IPS-20b (cell line): ENCODE measurements around the gene MACROD2.

Experiments
- H3K27ac ChIP-seq: one replicate; pipeline ENCODE4 v1.5.1; 2013; ENCODE audit warnings: low read length
- H3K27me3 ChIP-seq: 2 replicates; pipeline ENCODE4 v1.6.1; 2013; ENCODE audit warnings: mild to moderate bottlenecking, low read length, inconsistent platforms; ENCODE audit not compliant: insufficient read depth
- H3K36me3 ChIP-seq: 2 replicates; pipeline ENCODE4 v1.6.1; 2013; ENCODE audit warnings: low read depth, mild to moderate bottlenecking, inconsistent platforms, low read length, moderate library complexity; ENCODE audit not compliant: insufficient read depth
- H3K4me1 ChIP-seq: 2 replicates; pipeline ENCODE4 v1.6.1; 2013; ENCODE audit warnings: mild to moderate bottlenecking, control low read depth, inconsistent platforms, low read length, moderate library complexity; ENCODE audit not compliant: insufficient read depth
- H3K4me3 ChIP-seq: 2 replicates; pipeline ENCODE4 v1.5.1; 2013; ENCODE audit warnings: mild to moderate bottlenecking, low read length, inconsistent platforms
- H3K9ac ChIP-seq: 2 replicates; pipeline ENCODE4 v1.6.1; 2013; ENCODE audit warnings: low read depth, mild to moderate bottlenecking, inconsistent platforms, low read length, moderate library complexity
- H3K9me3 ChIP-seq: 2 replicates; pipeline ENCODE4 v1.6.1; 2013; ENCODE audit warnings: mild to moderate bottlenecking, low read depth, low read length, inconsistent platforms; ENCODE audit not compliant: insufficient read depth

MACROD2 gene

GRCh38 chr20:15630360-15630759 is 1635.0 kb downstream of the MACROD2 start:
- H3K9me3 ChIP-seq, result no peaks in the 10 kb centered on the region; the same call in 1 of the 2 replicates
- no peaks in the 10 kb centered on the region for H3K36me3 ChIP-seq
- no peak overlapping the region for H3K9ac ChIP-seq
- no peak overlapping the region for H3K4me3 ChIP-seq
- H3K27ac ChIP-seq, result no peak overlapping the region
- H3K4me1 ChIP-seq, result peaks cover 11% of the 10 kb centered on the region; the same call in 1 of the 2 replicates
- no peaks in the 10 kb centered on the region for H3K27me3 ChIP-seq

GRCh38 chr20:15632680-15633079 is 1637.4 kb downstream of the MACROD2 start:
- H3K27me3 ChIP-seq, result no peaks in the 10 kb centered on the region
- no peak overlapping the region for H3K9ac ChIP-seq
- no peak overlapping the region for H3K4me3 ChIP-seq
- H3K4me1 ChIP-seq, result peaks cover 21% of the 10 kb centered on the region
- H3K36me3 ChIP-seq, result no peaks in the 10 kb centered on the region
- no peaks in the 10 kb centered on the region; the same call in 1 of the 2 replicates for H3K9me3 ChIP-seq
- H3K27ac ChIP-seq, result no peak overlapping the region

GRCh38 chr20:15634102-15634501 is 1638.8 kb downstream of the MACROD2 start:
- H3K4me1 ChIP-seq, result peaks cover 25% of the 10 kb centered on the region
- no peak overlapping the region for H3K4me3 ChIP-seq
- no peaks in the 10 kb centered on the region; the same call in 1 of the 2 replicates for H3K9me3 ChIP-seq
- no peak overlapping the region for H3K9ac ChIP-seq
- no peaks in the 10 kb centered on the region for H3K27me3 ChIP-seq
- H3K27ac ChIP-seq, result no peak overlapping the region
- H3K36me3 ChIP-seq, result no peaks in the 10 kb centered on the region

DNA sequence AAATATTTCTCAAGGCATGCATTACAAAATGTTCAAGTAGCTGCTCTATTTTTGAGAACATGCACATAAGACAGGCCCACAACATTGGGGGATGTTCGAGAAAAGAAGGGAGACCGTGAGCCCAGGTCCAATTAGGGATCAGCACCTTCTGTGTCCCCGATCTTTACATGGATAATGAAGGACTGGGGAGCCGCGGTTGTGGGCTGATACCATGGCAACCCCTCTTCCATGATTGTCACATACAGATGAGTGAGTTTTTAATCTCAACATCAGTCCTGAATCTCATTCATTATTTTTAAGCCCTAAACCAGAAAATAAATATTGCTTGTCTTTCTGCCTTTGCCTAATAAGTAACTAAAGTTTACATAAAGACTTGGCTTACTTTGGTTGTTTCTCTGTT is 1642.2 kb downstream of the MACROD2 start:
- H3K27ac ChIP-seq, result no peak overlapping the region
- no peaks in the 10 kb centered on the region; the same call in 1 of the 2 replicates for H3K9me3 ChIP-seq
- no peaks in the 10 kb centered on the region for H3K36me3 ChIP-seq
- H3K9ac ChIP-seq, result no peak overlapping the region; the same call in 1 of the 2 replicates
- H3K27me3 ChIP-seq, result no peaks in the 10 kb centered on the region
- H3K4me1 ChIP-seq, result peaks cover 25% of the 10 kb centered on the region
- H3K4me3 ChIP-seq, result peak overlapping the region; percentile 5; the same call in 1 of the 2 replicates

DNA sequence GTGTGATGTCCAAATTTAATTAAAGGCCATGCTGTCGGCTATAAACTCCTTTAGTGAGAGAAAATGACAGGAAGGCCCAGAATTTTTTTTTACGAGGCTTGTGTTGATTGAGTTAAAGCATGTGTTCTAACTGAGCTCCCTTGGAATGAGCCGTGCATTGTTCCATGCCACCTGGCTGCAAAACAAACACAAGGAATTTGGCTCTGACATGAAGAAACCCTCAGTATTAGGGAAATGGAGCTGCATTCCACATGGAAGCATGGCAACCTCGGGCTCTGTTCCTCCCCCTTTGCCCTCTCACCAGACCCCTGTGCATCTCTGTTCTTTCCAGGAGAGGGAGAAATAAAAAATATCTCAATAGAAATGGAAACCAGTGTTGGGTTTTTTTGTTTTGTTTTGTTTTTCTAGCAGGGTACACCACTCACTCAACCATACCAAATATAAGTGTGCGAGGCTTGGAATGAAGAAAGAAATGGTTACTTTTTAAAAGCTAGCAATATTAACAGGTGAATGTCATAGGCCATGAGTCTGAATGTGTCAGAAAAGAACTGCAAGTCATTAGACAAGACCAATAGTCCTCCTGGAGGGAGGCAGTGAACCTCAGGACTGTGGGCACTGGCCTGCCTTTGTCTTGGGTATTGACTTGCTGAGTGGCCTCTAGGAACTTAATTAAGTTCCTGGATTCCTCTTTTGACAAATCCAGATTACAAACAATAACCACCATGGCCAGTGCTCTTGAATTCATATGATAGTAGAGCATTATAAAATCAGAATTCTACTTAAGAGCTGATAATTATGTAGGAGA is 1642.8 kb downstream of the MACROD2 start:
- Histone ChIP-seq H3K27me3 (no peaks in the 10 kb centered on the region), H3K4me3 (peak overlapping the region; percentile 5; the same call in 1 of the 2 replicates), H3K36me3 (no peaks in the 10 kb centered on the region)

DNA sequence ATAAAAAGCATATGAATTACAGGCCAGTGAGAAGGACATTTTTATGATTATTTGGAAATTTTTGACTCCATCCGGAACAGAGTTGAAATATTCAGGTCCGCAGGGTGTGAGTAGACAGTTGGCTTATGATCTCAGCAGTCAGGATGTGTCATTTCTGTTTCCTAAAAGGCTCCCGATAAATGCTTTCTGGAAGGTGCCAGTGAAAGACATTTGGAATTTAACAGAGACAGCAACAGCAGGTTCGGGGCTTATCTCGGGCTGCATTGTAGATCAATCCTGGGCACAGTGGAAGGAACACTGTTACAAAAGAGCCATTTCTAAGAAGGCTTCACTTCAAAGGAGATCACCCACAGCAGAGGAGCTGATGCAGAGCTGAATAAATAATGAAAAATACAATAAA is 1643.5 kb downstream of the MACROD2 start:
- Histone ChIP-seq H3K4me1 (peaks cover 25% of the 10 kb centered on the region), H3K4me3 (no peak overlapping the region), H3K27ac (no peak overlapping the region), H3K9ac (no peak overlapping the region), H3K27me3 (no peaks in the 10 kb centered on the region), H3K36me3 (no peaks in the 10 kb centered on the region), H3K9me3 (no peaks in the 10 kb centered on the region; the same call in 1 of the 2 replicates)

More for the DNA sequence above, 1642.8 kb downstream of the MACROD2 start:
- peaks cover 25% of the 10 kb centered on the region for H3K4me1 ChIP-seq
- H3K9ac ChIP-seq, result no peak overlapping the region; the same call in 1 of the 2 replicates
- no peaks in the 10 kb centered on the region; the same call in 1 of the 2 replicates for H3K9me3 ChIP-seq
- peak overlapping the region; percentile 59 for H3K27ac ChIP-seq

DNA sequence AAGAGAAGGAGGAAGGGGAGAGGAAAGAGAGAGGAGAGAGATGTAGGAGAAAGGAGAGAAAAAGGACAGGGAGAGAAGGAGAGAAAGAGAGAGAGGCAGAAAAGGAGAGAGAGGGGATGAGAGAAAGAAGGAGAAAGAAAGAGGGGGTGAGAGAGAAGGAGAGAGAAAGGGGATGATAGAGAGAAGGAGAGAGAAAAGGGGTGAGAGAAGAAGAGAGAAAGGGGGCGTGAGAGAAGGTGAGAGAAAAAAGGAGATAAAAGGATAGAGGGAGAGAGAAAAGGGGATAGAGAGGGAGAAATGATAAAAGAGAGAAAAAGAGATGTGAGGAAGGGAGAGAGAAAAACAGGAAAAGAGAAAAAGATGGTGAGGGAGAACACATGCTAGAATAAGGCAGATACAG is 1644.5 kb downstream of the MACROD2 start:
- no peak overlapping the region for H3K4me3 ChIP-seq
- peaks cover 25% of the 10 kb centered on the region for H3K4me1 ChIP-seq
- H3K36me3 ChIP-seq, result no peaks in the 10 kb centered on the region
- H3K9me3 ChIP-seq, result no peaks in the 10 kb centered on the region; the same call in 1 of the 2 replicates
- no peaks in the 10 kb centered on the region for H3K27me3 ChIP-seq
- H3K27ac ChIP-seq, result no peak overlapping the region
- no peak overlapping the region for H3K9ac ChIP-seq

DNA sequence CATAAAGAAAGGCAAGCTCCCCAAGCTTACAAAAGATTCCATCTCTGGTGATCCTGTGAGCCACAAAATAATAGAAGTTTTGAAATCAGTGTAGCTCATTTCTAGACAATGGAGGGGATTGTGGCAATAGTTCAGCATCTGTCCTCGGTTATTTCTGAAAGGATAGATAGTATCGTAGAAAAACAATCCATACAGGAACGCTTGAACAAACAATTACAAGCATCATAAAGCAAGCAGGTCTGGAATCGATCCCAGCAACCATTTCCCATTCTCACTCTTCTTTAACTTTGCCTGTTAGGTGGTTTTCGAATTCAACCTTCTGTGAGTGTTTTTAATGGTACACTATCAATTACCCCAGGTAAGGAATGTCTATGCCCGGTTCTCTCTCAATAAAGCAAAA is 1646.8 kb downstream of the MACROD2 start:
- Histone ChIP-seq H3K9me3 (no peaks in the 10 kb centered on the region), H3K4me3 (no peak overlapping the region), H3K4me1 (peaks cover 20% of the 10 kb centered on the region; the same call in 1 of the 2 replicates), H3K9ac (no peak overlapping the region), H3K27ac (no peak overlapping the region), H3K36me3 (no peaks in the 10 kb centered on the region), H3K27me3 (no peaks in the 10 kb centered on the region)

DNA sequence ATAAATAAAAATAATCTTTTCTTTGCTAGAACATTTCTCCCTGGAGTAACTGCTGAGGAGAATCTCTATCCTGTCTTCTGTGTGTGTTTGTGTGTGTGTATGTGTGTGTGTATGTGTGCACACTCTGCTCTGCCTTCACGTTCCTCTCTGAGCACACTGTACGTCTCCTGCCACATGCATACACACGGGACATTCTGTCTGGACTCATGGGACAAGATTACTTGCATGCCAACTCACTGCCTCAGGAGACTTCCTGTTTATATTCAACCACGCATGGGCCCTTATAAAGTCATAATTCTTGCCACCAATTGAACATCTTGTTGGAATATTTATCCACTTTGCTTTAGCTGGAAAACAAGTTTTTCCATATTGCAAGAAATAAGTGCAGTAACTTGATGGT is 1647.4 kb downstream of the MACROD2 start:
- H3K27me3 ChIP-seq, result no peaks in the 10 kb centered on the region
- H3K36me3 ChIP-seq, result no peaks in the 10 kb centered on the region
- peaks cover 14% of the 10 kb centered on the region; the same call in 1 of the 2 replicates for H3K4me1 ChIP-seq
- no peak overlapping the region for H3K9ac ChIP-seq
- H3K27ac ChIP-seq, result no peak overlapping the region
- no peaks in the 10 kb centered on the region for H3K9me3 ChIP-seq
- H3K4me3 ChIP-seq, result no peak overlapping the region

DNA sequence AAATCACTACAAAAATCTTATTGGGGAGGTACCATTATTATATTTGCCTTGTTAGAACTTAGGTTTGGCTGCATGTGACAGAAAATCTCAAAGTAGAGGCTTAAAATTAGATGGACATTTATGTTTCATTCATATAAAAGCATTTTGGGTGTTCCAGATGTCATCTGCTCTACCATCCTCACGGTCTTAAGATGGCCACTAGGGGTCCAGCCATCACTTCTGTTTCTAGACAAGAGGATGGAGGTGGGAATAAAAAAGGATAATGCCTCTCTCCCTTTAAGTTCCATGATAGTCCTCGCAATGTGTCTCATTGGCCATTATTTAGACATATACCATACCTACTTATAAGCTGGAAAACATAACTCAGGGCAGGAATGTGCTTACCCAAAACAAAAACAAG is 1648.4 kb downstream of the MACROD2 start:
- H3K9ac ChIP-seq, result no peak overlapping the region
- H3K4me1 ChIP-seq, result peaks cover 4% of the 10 kb centered on the region; the same call in 1 of the 2 replicates
- H3K27me3 ChIP-seq, result no peaks in the 10 kb centered on the region
- H3K27ac ChIP-seq, result no peak overlapping the region
- no peaks in the 10 kb centered on the region for H3K9me3 ChIP-seq
- H3K4me3 ChIP-seq, result no peak overlapping the region
- H3K36me3 ChIP-seq, result no peaks in the 10 kb centered on the region

DNA sequence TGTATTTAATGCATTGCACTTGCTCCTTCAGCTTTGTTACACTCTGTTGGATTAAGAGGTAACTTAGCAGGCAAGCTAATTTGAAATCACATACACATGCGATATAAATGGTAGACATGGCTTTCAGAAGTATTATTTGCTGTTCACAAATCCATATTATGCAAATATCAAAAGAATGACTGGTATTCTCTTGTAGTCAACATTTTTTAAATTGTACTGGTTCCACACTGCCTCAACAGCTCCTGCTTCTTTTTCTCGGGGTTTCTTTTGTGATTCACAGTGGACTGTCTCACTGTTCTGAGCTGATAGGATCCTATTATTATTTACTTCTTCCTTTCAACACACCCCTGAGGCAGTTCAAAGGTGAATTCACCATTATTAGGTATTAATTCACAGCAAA is 1650.5 kb downstream of the MACROD2 start:
- no peak overlapping the region for H3K9ac ChIP-seq
- H3K9me3 ChIP-seq, result no peaks in the 10 kb centered on the region
- no peak overlapping the region for H3K27ac ChIP-seq
- no peaks in the 10 kb centered on the region for H3K36me3 ChIP-seq
- H3K4me1 ChIP-seq, result 0 out of 2 replicates have a peak, but pooled peaks cover 3% of the 10 kb centered on the region
- H3K4me3 ChIP-seq, result no peak overlapping the region
- no peaks in the 10 kb centered on the region for H3K27me3 ChIP-seq
